Neural cell (in vitro differentiated cells): Measurements from ENCODE around the gene MYRIP. TPM values are rescaled to one million over a fixed set of nuclear protein-coding genes. Genes with fewer than 3 reads are reported as not detected.

Experiments
- H2AFZ ChIP-seq: fragments of 200-600, 300-800 bp; sonication (generic), shearing (Covaris generic); 2 replicates; pipeline ENCODE4 v1.6.0; 2014; ENCODE audit warnings: low read depth, mild to moderate bottlenecking, antibody characterized with exemption, low read length, moderate library complexity
- H3F3A ChIP-seq: fragments of 200-600 bp; shearing (Covaris generic); 2 replicates; pipeline ENCODE4 v1.6.1; 2016; ENCODE audit warnings: mild to moderate bottlenecking, moderate library complexity, mixed read lengths, antibody characterized with exemption, low read length; ENCODE audit not compliant: insufficient read depth, poor library complexity, severe bottlenecking
- H3K27ac ChIP-seq: fragments of 200-600, 300-800 bp; sonication (generic), shearing (Covaris generic); 2 replicates; pipeline ENCODE4 v1.5.1; 2014; ENCODE audit warnings: mild to moderate bottlenecking, low read length, moderate library complexity
- H3K27me3 ChIP-seq: fragments of 300-800, 200-600 bp; sonication (generic), shearing (Covaris generic); 2 replicates; pipeline ENCODE4 v1.6.0; 2014; ENCODE audit warnings: mild to moderate bottlenecking, low read depth, low read length, moderate library complexity; ENCODE audit not compliant: insufficient read depth
- H3K36me3 ChIP-seq: fragments of 300-800, 200-600 bp; sonication (generic), shearing (Covaris generic); 2 replicates; pipeline ENCODE4 v1.5.1; 2014; ENCODE audit warnings: mild to moderate bottlenecking, antibody characterized with exemption, low read length, moderate library complexity; ENCODE audit not compliant: insufficient read depth
- H3K4me2 ChIP-seq: fragments of 300-800, 200-600 bp; sonication (generic), shearing (Covaris generic); 2 replicates; pipeline ENCODE4 v1.6.0; 2014; ENCODE audit warnings: mild to moderate bottlenecking, low read length
- H3K4me3 ChIP-seq: fragments of 300-800, 200-600 bp; sonication (generic), shearing (Covaris generic); 2 replicates; pipeline ENCODE4 v1.5.1; 2014; ENCODE audit warnings: mild to moderate bottlenecking, low read length, moderate library complexity
- H3K79me2 ChIP-seq: fragments of 200-600 bp; shearing (Covaris generic); replicated peaks from 2 replicates; pipeline ENCODE4 v1.6.0; 2014; ENCODE audit warnings: mild to moderate bottlenecking, low read length, moderate library complexity; ENCODE audit not compliant: insufficient read depth
- H3K9ac ChIP-seq: fragments of 300-800, 200-600 bp; sonication (generic), shearing (Covaris generic); 2 replicates; pipeline ENCODE4 v1.6.1; 2016; ENCODE audit warnings: mild to moderate bottlenecking, low read length, mixed read lengths
- H3K9me2 ChIP-seq: fragments of 200-600 bp; shearing (Covaris generic); 2 replicates; pipeline ENCODE4 v1.6.1; 2016; ENCODE audit warnings: mild to moderate bottlenecking, low read length, mixed read lengths; ENCODE audit not compliant: insufficient read depth
- H3K9me3 ChIP-seq: fragments of 200-600, 300-800 bp; sonication (generic), shearing (Covaris generic); 2 replicates; pipeline ENCODE4 v1.6.1; 2016; ENCODE audit warnings: mild to moderate bottlenecking, mixed run types, low read length, moderate library complexity, mixed read lengths
- H4K20me1 ChIP-seq: fragments of 200-600 bp; shearing (Covaris generic); 2 replicates; pipeline ENCODE4 v1.6.1; 2016; ENCODE audit warnings: mild to moderate bottlenecking, mixed run types; ENCODE audit not compliant: insufficient read depth
- EP300 ChIP-seq: fragments of 450-650 bp; conservative IDR thresholded peaks from 2 replicates; pipeline ENCODE4 v1.6.1; 2014; ENCODE audit warnings: antibody characterized with exemption, mild to moderate bottlenecking, moderate library complexity; ENCODE audit not compliant: poor library complexity, severe bottlenecking
- EZH2 ChIP-seq: fragments of 200-600, 300-800 bp; shearing (Covaris generic), sonication (generic); IDR thresholded peaks from 2 replicates; pipeline ENCODE4 v1.6.1; 2014; ENCODE audit warnings: antibody characterized with exemption, low read length, borderline replicate concordance, mild to moderate bottlenecking; ENCODE audit not compliant: insufficient read depth, poor library complexity, severe bottlenecking
- MXI1 ChIP-seq: fragments of 450-650 bp; conservative IDR thresholded peaks from 2 replicates; pipeline ENCODE4 v1.6.1; 2014; ENCODE audit warnings: antibody characterized with exemption, mild to moderate bottlenecking; ENCODE audit not compliant: poor library complexity, severe bottlenecking
- POLR2AphosphoS5 ChIP-seq: IDR thresholded peaks from 2 replicates; pipeline ENCODE4 v1.6.1; 2012
- RAD21 ChIP-seq: fragments of 450-650 bp; conservative IDR thresholded peaks from 2 replicates; pipeline ENCODE4 v1.6.1; 2014; ENCODE audit warnings: antibody characterized with exemption, mild to moderate bottlenecking, moderate library complexity
- SMC3 ChIP-seq: fragments of 450-650 bp; conservative IDR thresholded peaks from 2 replicates; pipeline ENCODE4 v1.6.1; 2014; ENCODE audit warnings: antibody characterized with exemption, mild to moderate bottlenecking, moderate library complexity; ENCODE audit not compliant: poor library complexity
- TAF1 ChIP-seq: IDR thresholded peaks from 2 replicates; pipeline ENCODE4 v1.6.1; 2012; ENCODE audit warnings: low read depth
- polyA plus RNA-seq: library from polyadenylated mRNA; depleted of rRNA; stranded (reverse); fragments of >200 nt; gene quantifications from 2 replicates; pipeline ENCODE4 v1.2.3, GENCODE V29; 2014
- TF ChIP-seq, protein P1 (sequence below): fragments of 450-650 bp; IDR thresholded peaks from 2 replicates; pipeline ENCODE4 v1.5.1; 2014; ENCODE audit warnings: antibody characterized with exemption, mild to moderate bottlenecking, moderate library complexity; ENCODE audit not compliant: poor library complexity, severe bottlenecking
- TF ChIP-seq, protein P2 (sequence below): IDR thresholded peaks from 2 replicates; pipeline ENCODE4 v1.6.1; 2012; ENCODE audit warnings: borderline replicate concordance

MYRIP gene
- polyA plus RNA-seq, 1 donor from 2014 or later: 0.76 TPM

GRCh38 chr3:40304352-40304751 is 494.9 kb downstream of the MYRIP start:
- H3K36me3 ChIP-seq: no peaks in the 10 kb centered on the region
- H3K4me2 ChIP-seq: no peak overlapping the region
- no peak overlapping the region for H3K9ac ChIP-seq

DNA sequence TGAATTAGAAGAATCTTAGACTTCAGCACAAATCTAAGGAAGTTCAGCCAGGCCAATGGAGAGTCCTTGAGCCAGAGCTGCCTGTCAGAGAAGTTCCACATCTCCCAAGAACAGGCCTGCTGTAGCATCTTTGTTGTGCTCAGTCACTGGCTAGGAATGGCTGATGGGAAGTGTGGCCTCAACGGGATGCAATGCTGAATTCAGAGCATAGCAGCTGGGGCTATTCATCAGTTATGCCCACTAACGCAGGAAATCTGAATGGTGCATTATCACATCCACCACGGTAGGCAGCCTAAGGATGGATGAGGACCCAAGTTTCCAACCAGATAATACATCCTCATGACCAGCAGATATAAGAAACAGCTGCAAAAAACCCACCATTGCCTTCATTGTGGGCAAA is 496.9 kb downstream of the MYRIP start:
- Histone ChIP-seq H2AFZ (no peak overlapping the region), H3K36me3 (peaks cover 2% of the 10 kb centered on the region), H4K20me1 (no peaks in the 10 kb centered on the region), H3K9me3 (no peaks in the 10 kb centered on the region), H3K4me2 (no peak overlapping the region), H3K27ac (no peak overlapping the region), H3K9ac (no peak overlapping the region), H3K9me2 (no peaks in the 10 kb centered on the region), H3F3A (no peaks in the 10 kb centered on the region), H3K4me3 (no peak overlapping the region), H3K27me3 (no peaks in the 10 kb centered on the region), H3K79me2 (peaks cover 18% of the 10 kb centered on the region)
- TF ChIP-seq SMC3 (no peak), POLR2AphosphoS5 (no peak), TAF1 (no peak), EP300 (no peak), MXI1 (no peak), RAD21 (no peak), EZH2 (no peak)
- TF ChIP-seq, protein P1, sequence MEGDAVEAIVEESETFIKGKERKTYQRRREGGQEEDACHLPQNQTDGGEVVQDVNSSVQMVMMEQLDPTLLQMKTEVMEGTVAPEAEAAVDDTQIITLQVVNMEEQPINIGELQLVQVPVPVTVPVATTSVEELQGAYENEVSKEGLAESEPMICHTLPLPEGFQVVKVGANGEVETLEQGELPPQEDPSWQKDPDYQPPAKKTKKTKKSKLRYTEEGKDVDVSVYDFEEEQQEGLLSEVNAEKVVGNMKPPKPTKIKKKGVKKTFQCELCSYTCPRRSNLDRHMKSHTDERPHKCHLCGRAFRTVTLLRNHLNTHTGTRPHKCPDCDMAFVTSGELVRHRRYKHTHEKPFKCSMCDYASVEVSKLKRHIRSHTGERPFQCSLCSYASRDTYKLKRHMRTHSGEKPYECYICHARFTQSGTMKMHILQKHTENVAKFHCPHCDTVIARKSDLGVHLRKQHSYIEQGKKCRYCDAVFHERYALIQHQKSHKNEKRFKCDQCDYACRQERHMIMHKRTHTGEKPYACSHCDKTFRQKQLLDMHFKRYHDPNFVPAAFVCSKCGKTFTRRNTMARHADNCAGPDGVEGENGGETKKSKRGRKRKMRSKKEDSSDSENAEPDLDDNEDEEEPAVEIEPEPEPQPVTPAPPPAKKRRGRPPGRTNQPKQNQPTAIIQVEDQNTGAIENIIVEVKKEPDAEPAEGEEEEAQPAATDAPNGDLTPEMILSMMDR: no peak
- TF ChIP-seq, protein P2, sequence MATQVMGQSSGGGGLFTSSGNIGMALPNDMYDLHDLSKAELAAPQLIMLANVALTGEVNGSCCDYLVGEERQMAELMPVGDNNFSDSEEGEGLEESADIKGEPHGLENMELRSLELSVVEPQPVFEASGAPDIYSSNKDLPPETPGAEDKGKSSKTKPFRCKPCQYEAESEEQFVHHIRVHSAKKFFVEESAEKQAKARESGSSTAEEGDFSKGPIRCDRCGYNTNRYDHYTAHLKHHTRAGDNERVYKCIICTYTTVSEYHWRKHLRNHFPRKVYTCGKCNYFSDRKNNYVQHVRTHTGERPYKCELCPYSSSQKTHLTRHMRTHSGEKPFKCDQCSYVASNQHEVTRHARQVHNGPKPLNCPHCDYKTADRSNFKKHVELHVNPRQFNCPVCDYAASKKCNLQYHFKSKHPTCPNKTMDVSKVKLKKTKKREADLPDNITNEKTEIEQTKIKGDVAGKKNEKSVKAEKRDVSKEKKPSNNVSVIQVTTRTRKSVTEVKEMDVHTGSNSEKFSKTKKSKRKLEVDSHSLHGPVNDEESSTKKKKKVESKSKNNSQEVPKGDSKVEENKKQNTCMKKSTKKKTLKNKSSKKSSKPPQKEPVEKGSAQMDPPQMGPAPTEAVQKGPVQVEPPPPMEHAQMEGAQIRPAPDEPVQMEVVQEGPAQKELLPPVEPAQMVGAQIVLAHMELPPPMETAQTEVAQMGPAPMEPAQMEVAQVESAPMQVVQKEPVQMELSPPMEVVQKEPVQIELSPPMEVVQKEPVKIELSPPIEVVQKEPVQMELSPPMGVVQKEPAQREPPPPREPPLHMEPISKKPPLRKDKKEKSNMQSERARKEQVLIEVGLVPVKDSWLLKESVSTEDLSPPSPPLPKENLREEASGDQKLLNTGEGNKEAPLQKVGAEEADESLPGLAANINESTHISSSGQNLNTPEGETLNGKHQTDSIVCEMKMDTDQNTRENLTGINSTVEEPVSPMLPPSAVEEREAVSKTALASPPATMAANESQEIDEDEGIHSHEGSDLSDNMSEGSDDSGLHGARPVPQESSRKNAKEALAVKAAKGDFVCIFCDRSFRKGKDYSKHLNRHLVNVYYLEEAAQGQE: no peak

More at GRCh38 chr3:40304352-40304751, 494.9 kb downstream of the MYRIP start:
- Histone ChIP-seq H2AFZ (no peak overlapping the region), H3K9me2 (no peaks in the 10 kb centered on the region), H3K9me3 (no peaks in the 10 kb centered on the region), H4K20me1 (no peaks in the 10 kb centered on the region), H3K79me2 (no peaks in the 10 kb centered on the region), H3K4me3 (no peak overlapping the region), H3K27me3 (no peaks in the 10 kb centered on the region), H3K27ac (no peak overlapping the region), H3F3A (no peaks in the 10 kb centered on the region)
- TF ChIP-seq RAD21 (no peak), SMC3 (no peak), MXI1 (no peak), EP300 (no peak), TAF1 (no peak), POLR2AphosphoS5 (no peak), EZH2 (no peak)
- TF ChIP-seq, protein P2: no peak
- TF ChIP-seq, protein P1: no peak
